ENCODE measurements around the gene WDR45. TPM values are rescaled to one million over a fixed set of nuclear protein-coding genes. Genes with fewer than 3 reads are reported as not detected.

WDR45 gene
- total and polyA plus RNA-seq, 2 of the 13 experiments (the other 11 are each of a cell fraction or from before 2014, with no cell fraction given): 16.4 to 65.5 TPM

- H3K4me2 ChIP-seq (ENCODE audit: low read depth, low read length): peak within 1 kb of the TSS; percentile 85
- DNase-seq (ENCODE audit: low spot score) (peak; percentile 97), ATAC-seq (peak; percentile 89), FAIRE-seq (peak; percentile 100)
- H2AFZ ChIP-seq (ENCODE audit: low read length): no peak within 1 kb of the TSS
- peaks cover 20% of the 10 kb centered on the region for H3K79me2 ChIP-seq (ENCODE audit: insufficient read depth, low read length)
- peaks cover 41% of the 10 kb centered on the region for H3K4me1 ChIP-seq (ENCODE audit: insufficient read depth, low read length)
- H3K9ac ChIP-seq (ENCODE audit: insufficient read depth, low read depth, low read length): peak within 1 kb of the TSS; percentile 84
- in situ Hi-C loops (cut with HindIII; ENCODE audit: extremely low pct_ligation_motif_present, low pct_unique_long_range_greater_than_20kb): no loop called here
- intact Hi-C loops (cut with micrococcal nuclease; ENCODE audit: unreplicated experiment): loop anchor here (2.0 to 5.0 kb wide), 2 partner anchors 57 to 86 kb away; partner anchors contain the start of gene OTUD5
- BruUV-seq (replicated peaks): no TSS peak
- H3K9me3 ChIP-seq (ENCODE audit: low read length): no peaks in the 10 kb centered on the region
- H3K27me3 ChIP-seq (ENCODE audit: control insufficient read depth in 1 of 2, insufficient read depth in 2 of 2, low read length in 2 of 2): no peaks in the 10 kb centered on the region; a peak in 1 of 5 replicates
- peak within 1 kb of the TSS; percentile 66 for H3K27ac ChIP-seq (ENCODE audit: extremely low read length, insufficient read depth, low read length)
- no CpG with 5 or more reads among the region's 67 CpGs for WGBS (ENCODE audit: low lambda C conversion rate)
- peak within 1 kb of the TSS; percentile 73 to 82 (median 78) for H3K4me3 ChIP-seq (replicated peaks in 1 of 3; ENCODE audit: insufficient read depth in 1 of 3, low read depth in 2 of 3, low read length in 3 of 3)
- H4K20me1 ChIP-seq (ENCODE audit: insufficient read depth, low read length): no peaks in the 10 kb centered on the region
- ChIA-PET CTCF (ENCODE audit: low intra/inter-chr PET ratio, low total read pairs) (no interaction called here), POLR2A (interaction anchor here (0.9 to 3.4 kb wide), 8 partner anchors 10 to 147 kb away, joined by 3 to 20 read pairs (median 6); partner anchors contain the start of genes GRIPAP1 and OTUD5)
- H3K36me3 ChIP-seq (replicated peaks in 1 of 2; ENCODE audit: control insufficient read depth in 1 of 2, insufficient read depth in 2 of 2, low read length in 2 of 2): peaks cover 0 to 6% of the 10 kb centered on the region in 2 experiments; a peak in 1 of 5 replicates
- TF ChIP-seq MTF1 (CRISPR knock-in tag; IDR thresholded peaks at IDR 0.05) (no peak), GABPA (IDR thresholded peaks at IDR 0.05; ENCODE audit: low read depth, low read length) (peak; percentile 57), GABPA (CRISPR knock-in tag; IDR thresholded peaks at IDR 0.05; ENCODE audit: low read depth) (peak; percentile 84), SP2 (CRISPR knock-in tag; IDR thresholded peaks at IDR 0.05) (peak; percentile 66), DRAP1 (CRISPR knock-in tag; IDR thresholded peaks at IDR 0.05) (peak; percentile 73), MXD4 (CRISPR knock-in tag; IDR thresholded peaks at IDR 0.05) (no peak), ZNF777 (CRISPR knock-in tag; IDR thresholded peaks at IDR 0.05) (0 out of 2 replicates have a peak, but pooled peaks have one; percentile 31), RBFOX2 (IDR thresholded peaks at IDR 0.05; ENCODE audit: low read depth, low read length) (peak; percentile 72; the same call in 1 of the 2 replicates), GATA4 (IDR thresholded peaks at IDR 0.05; ENCODE audit: borderline replicate concordance, low read depth) (0 out of 2 replicates have a peak, but pooled peaks have one; percentile 25), JUND (CRISPR knock-in tag; IDR thresholded peaks at IDR 0.05) (peak; percentile 53; the same call in 1 of the 2 replicates)
- TF ChIP-seq, protein P1, sequence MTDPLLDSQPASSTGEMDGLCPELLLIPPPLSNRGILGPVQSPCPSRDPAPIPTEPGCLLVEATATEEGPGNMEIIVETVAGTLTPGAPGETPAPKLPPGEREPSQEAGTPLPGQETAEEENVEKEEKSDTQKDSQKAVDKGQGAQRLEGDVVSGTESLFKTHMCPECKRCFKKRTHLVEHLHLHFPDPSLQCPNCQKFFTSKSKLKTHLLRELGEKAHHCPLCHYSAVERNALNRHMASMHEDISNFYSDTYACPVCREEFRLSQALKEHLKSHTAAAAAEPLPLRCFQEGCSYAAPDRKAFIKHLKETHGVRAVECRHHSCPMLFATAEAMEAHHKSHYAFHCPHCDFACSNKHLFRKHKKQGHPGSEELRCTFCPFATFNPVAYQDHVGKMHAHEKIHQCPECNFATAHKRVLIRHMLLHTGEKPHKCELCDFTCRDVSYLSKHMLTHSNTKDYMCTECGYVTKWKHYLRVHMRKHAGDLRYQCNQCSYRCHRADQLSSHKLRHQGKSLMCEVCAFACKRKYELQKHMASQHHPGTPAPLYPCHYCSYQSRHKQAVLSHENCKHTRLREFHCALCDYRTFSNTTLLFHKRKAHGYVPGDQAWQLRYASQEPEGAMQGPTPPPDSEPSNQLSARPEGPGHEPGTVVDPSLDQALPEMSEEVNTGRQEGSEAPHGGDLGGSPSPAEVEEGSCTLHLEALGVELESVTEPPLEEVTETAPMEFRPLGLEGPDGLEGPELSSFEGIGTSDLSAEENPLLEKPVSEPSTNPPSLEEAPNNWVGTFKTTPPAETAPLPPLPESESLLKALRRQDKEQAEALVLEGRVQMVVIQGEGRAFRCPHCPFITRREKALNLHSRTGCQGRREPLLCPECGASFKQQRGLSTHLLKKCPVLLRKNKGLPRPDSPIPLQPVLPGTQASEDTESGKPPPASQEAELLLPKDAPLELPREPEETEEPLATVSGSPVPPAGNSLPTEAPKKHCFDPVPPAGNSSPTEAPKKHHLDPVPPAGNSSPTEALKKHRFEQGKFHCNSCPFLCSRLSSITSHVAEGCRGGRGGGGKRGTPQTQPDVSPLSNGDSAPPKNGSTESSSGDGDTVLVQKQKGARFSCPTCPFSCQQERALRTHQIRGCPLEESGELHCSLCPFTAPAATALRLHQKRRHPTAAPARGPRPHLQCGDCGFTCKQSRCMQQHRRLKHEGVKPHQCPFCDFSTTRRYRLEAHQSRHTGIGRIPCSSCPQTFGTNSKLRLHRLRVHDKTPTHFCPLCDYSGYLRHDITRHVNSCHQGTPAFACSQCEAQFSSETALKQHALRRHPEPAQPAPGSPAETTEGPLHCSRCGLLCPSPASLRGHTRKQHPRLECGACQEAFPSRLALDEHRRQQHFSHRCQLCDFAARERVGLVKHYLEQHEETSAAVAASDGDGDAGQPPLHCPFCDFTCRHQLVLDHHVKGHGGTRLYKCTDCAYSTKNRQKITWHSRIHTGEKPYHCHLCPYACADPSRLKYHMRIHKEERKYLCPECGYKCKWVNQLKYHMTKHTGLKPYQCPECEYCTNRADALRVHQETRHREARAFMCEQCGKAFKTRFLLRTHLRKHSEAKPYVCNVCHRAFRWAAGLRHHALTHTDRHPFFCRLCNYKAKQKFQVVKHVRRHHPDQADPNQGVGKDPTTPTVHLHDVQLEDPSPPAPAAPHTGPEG (CRISPR knock-in tag; IDR thresholded peaks at IDR 0.05): peak; percentile 32; the same call in 1 of the 2 replicates
- TF ChIP-seq, protein P2, sequence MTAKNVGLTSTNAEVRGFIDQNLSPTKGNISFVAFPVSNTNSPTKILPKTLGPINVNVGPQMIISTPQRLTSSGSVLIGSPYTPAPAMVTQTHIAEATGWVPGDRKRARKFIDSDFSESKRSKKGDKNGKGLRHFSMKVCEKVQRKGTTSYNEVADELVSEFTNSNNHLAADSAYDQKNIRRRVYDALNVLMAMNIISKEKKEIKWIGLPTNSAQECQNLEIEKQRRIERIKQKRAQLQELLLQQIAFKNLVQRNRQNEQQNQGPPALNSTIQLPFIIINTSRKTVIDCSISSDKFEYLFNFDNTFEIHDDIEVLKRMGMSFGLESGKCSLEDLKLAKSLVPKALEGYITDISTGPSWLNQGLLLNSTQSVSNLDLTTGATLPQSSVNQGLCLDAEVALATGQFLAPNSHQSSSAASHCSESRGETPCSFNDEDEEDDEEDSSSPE (CRISPR knock-in tag; IDR thresholded peaks at IDR 0.05): 0 out of 2 replicates have a peak, but pooled peaks have one; percentile 38
- TF ChIP-seq, protein P3, sequence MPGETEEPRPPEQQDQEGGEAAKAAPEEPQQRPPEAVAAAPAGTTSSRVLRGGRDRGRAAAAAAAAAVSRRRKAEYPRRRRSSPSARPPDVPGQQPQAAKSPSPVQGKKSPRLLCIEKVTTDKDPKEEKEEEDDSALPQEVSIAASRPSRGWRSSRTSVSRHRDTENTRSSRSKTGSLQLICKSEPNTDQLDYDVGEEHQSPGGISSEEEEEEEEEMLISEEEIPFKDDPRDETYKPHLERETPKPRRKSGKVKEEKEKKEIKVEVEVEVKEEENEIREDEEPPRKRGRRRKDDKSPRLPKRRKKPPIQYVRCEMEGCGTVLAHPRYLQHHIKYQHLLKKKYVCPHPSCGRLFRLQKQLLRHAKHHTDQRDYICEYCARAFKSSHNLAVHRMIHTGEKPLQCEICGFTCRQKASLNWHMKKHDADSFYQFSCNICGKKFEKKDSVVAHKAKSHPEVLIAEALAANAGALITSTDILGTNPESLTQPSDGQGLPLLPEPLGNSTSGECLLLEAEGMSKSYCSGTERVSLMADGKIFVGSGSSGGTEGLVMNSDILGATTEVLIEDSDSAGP (CRISPR knock-in tag; IDR thresholded peaks at IDR 0.05; ENCODE audit: borderline replicate concordance): 0 out of 2 replicates have a peak, but pooled peaks have one; percentile 19
Observed at GRCh38 chrX:49043220-49043986, 36.3 kb downstream of the WDR45 start, which contains the start of gene TFE3. Gene TFE3 (minus strand): TSS chrX:49043357. CDS start chrX:49043226, 131 bp downstream.
